GM21423 (cell line): ENCODE measurements around the gene FLRT2.

Source experiments
- ATAC-seq: cut with Tn5 transposase; IDR thresholded peaks from one replicate; pipeline ENCODE4 v1.9.1; 2021; ENCODE audit warnings: mild to moderate bottlenecking, moderate library complexity; ENCODE audit not compliant: unreplicated experiment

The FLRT2 gene

GRCh38 chr14:85530626-85531025 is 682 bp downstream of the FLRT2 start:
- ATAC-seq: no peak

- no peak for ATAC-seq
These were observed 1.2 kb downstream of the FLRT2 start for GRCh38 chr14:85531141-85531586.

- no peak for ATAC-seq
These were observed 1.8 kb downstream of the FLRT2 start for GRCh38 chr14:85531587-85532373.

- no peak for ATAC-seq
These were observed 2.6 kb downstream of the FLRT2 start for GRCh38 chr14:85532374-85533022.

GRCh38 chr14:85533023-85533860 is 3.3 kb downstream of the FLRT2 start:
- no peak for ATAC-seq

- no peak for ATAC-seq
These were observed 3.9 kb downstream of the FLRT2 start for GRCh38 chr14:85533861-85534291.

GRCh38 chr14:85534458-85535293 is 4.7 kb downstream of the FLRT2 start:
- no peak for ATAC-seq

- ATAC-seq: no peak
These were observed 5.4 kb downstream of the FLRT2 start for GRCh38 chr14:85535321-85535720.

GRCh38 chr14:85535991-85536832 is 6.3 kb downstream of the FLRT2 start:
- ATAC-seq: no peak

- ATAC-seq: no peak
These were observed 6.9 kb downstream of the FLRT2 start for GRCh38 chr14:85536833-85537190.

- ATAC-seq: no peak
These were observed 7.6 kb downstream of the FLRT2 start for GRCh38 chr14:85537526-85537925.

- no peak for ATAC-seq
These were observed 8.7 kb downstream of the FLRT2 start for GRCh38 chr14:85538636-85539035.

- no peak for ATAC-seq
These were observed 9.6 kb downstream of the FLRT2 start for GRCh38 chr14:85539510-85539909.

- no peak for ATAC-seq
These were observed 12.7 kb downstream of the FLRT2 start for GRCh38 chr14:85542623-85543022.

- ATAC-seq: no peak
These were observed 15.8 kb downstream of the FLRT2 start for GRCh38 chr14:85545738-85546137.

GRCh38 chr14:85546390-85546789 is 16.4 kb downstream of the FLRT2 start:
- ATAC-seq: no peak

GRCh38 chr14:85549697-85550096 is 19.8 kb downstream of the FLRT2 start:
- ATAC-seq: no peak

- ATAC-seq: no peak
These were observed 24.2 kb downstream of the FLRT2 start for GRCh38 chr14:85554106-85554505.

- ATAC-seq: no peak
These were observed 26.3 kb downstream of the FLRT2 start for GRCh38 chr14:85556267-85556666.

- ATAC-seq: no peak
These were observed 28.6 kb downstream of the FLRT2 start for GRCh38 chr14:85558505-85558904.
